Measurements from ENCODE around the gene COPS3.

COPS3 gene

DNA sequence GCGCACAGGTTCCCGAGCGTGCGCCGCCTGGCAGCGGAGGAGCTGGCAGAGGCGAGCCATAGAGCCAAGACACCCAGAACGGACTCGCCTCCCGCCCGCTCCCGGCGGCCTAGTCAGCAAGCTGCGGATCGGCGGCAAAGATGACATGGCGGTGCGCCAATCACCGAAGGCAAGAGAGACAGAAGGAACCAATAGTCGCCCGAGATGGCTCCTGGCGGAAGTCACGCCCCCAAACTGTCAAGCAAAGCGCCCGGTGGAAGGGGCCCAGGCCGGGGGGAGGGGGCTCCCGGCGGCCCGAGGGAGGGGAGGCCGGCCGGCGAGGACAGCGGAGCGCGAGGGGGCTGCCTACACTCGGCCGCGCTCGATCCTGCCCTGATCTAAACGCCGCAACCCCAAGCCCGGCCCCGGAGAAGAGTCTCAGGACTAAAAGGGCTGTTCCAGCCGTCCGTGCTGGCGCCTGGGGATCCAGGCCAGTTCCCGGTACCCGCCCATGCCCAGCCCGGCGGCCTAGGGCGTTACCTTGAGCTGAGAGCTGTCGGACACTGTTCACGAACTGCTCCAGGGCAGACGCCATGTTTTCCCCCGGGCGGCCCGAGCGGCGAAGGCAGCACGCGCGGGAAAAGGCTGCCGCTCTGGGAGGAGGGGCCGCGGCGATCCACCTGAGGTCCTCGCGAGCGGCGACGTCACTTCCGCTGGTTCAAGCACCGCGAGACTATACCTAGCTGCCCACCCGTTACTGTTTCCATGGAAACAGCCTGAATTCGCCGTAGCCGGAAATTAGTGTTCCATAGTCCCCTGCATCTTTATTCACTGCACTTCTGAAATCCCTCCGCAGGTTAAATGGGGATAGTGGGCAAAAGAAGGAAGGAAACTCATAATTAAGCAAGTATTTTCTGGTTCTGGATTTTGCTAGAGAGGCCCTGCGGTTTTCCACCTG, at the start of gene COPS3:
TSS of gene COPS3 (minus strand) at position 634 of the 937 bp plus-strand sequence. CDS start at position 574, 60 bp downstream.
- peak; percentile 97 for DNase-seq

- DNase-seq = no peak
Measured at GRCh38 chr17:17328251-17328650, 47.2 kb upstream of the COPS3 start.

GRCh38 chr17:17326275-17326875, 45.3 kb upstream of the COPS3 start:
- no peak for DNase-seq

- DNase-seq = no peak
Measured at GRCh38 chr17:17325816-17326215, 44.8 kb upstream of the COPS3 start.

GRCh38 chr17:17325228-17325627, 44.2 kb upstream of the COPS3 start:
- DNase-seq = no peak

DNA sequence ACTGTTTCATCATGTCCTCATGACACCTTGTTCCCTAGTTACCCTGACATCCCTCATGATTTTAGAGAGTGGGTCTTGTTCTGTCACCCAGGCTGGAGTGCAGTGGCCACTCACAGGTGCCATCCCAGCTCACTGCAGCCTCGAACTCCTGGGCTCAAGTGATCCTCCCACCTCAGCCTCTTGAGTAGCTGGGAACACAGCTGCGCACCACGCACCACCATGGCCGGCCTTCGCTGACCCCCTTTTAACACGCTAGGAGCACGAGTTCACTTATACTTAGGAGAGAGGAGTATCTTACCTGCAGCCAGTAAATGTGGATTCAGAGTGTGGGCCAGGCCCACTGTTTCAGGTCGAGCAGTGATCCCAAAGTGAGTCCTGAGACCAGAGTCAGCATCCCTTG, 43.6 kb upstream of the COPS3 start:
- DNase-seq = no peak

DNA sequence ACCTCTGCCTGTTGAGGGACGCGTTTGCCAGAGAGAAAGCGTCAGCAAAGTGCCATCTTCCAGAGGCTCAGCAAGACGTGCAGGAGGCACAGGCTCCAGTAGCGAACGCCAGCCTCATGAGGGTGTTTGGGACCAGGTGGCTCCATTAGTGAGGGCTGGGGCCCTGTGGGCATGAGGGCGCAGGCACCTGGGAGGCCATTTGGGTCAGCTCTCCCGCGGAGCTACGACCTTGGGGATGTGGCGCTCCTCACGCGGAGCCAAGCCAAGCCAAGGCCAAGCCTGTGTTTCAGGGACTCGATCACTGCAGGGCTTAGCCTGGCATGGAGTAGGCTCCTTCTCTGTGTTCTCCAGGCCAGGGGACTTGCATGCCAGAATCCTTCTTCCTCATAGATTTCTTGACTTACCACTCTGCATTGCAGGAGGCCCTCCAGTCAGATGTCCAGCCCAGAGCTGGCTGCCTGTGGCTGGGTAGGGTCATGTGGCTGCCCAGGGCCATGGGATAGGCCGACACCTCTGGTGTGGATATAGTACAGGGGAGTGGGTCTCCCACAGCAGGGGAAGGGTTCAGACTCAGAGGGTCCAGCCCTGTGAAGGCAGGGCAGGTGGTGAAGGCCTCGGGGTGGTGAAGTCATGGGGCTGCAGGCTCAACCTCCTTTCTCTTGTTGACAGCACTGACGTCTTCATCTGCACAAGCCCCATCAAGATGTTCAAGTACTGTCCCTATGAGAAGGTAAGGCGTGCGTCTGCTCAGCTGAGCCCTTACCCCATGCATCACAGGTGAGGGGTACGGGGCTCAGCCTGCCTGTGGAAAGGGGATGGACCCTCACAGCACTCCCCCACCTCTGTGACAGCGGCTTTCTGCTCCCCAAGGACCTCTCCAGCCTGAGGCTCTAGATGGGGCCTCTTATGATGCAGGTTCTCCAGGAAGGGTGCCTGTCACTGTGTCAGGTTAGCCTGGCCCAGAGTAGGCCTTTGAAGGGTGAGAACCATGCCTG, 41.8 kb upstream of the COPS3 start:
- DNase-seq = no peak

- no peak for DNase-seq
Measured at GRCh38 chr17:17321356-17322025, 40.4 kb upstream of the COPS3 start.

DNA sequence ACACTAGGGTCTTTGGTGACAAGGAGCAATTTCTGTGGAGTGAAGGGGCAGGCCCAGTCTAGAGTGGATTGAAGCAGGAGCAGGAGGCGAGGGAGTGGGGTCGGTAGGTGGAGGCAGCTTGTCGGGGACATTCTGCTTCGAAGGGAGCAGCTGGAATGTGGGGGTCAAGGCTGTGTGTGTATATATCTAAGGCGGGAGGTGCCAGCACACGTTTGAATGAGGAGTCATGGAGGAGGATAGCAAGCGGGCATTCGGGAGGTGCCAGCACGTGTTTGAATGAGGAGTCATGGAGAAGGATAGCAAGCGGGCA, 39.8 kb upstream of the COPS3 start:
- DNase-seq = no peak

DNA sequence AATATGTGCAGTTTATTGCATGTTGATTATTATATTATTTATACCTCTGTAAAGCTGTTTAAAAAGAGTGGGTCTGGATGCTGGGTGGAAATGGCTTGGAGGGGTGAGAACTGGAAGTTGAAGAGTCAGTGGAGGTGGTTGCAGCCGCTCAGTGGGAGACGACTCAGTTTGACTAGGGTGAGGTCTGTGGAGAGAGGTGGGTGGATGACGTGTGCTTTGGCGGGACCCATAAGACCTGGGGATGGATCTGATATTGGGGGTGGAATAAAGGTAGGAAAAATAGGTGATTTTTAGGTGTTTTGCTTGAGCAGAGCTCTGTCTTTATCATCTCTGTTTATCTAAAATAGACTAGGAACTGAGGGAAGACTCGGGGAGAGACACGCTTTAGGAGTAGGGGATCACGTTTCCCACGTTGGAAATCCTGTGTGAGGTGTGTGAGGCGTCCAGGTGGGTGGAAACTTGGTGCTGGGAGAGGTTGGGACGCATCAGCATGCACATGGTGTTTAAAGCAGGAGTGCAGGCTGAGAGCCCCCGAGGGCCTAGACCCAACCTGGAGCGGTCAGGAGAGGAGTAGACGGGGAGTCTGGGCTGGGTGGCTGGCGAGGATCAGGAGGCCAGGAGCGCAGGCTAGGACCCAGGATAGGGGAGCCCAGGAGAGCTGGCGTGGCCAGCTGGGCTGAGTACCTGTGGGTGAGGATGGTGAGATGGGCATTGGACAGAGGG, 39.3 kb upstream of the COPS3 start:
- no peak for DNase-seq

- no peak for DNase-seq
Measured at GRCh38 chr17:17315142-17315821, 34.2 kb upstream of the COPS3 start.

- DNase-seq = no peak
Measured at GRCh38 chr17:17314501-17315071, 33.5 kb upstream of the COPS3 start.

DNA sequence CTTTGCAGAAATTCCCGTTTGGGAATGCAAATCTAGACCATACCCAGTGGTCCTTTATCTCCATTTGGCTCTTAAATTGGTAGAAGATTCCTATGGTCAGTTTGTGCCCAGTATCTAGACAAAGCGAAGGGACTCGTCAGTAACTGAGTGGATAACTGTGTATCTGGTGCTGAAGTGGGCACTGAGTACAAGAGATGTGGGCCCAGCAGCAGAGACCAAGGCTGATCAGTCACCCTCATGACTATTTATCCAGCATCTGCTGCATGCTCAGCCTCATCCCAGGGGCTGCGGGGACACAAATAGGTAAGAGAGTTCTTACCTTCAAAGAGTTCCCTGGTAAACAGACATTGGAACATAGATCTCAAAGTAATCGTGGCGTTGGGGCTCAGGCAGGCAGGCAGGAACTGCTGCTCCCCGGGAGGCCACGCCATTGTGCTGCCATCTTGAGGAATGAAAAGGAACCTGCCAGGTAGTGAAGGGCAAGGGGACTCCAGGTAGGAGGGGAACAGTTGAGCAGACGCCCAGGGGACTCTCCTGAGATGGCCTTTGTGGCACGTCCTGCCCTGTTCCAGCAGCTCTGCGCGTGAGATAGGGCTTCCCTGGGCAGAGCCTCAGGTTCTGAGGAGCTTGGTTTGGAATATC, 32.4 kb upstream of the COPS3 start:
- DNase-seq = peak; percentile 73

DNA sequence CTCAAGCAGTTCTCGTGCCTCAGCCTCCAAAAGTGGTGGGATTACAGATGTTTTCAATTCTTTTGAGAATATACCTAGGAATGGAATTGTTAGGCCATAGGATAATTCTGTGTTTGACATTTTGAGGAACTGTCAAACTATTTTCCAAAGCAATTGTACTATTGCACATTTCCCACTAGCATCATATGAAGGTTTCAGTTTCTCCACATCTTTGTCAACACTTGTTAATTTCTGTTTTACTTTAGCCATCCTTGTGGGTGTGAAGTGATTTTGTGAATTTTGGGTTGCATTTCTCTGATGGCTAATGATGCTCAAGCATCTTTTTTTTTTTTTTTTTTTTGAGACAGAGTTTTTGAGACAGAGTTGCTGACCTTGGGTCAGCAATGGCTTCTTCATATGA, 28.3 kb upstream of the COPS3 start:
- no peak for DNase-seq

DNA sequence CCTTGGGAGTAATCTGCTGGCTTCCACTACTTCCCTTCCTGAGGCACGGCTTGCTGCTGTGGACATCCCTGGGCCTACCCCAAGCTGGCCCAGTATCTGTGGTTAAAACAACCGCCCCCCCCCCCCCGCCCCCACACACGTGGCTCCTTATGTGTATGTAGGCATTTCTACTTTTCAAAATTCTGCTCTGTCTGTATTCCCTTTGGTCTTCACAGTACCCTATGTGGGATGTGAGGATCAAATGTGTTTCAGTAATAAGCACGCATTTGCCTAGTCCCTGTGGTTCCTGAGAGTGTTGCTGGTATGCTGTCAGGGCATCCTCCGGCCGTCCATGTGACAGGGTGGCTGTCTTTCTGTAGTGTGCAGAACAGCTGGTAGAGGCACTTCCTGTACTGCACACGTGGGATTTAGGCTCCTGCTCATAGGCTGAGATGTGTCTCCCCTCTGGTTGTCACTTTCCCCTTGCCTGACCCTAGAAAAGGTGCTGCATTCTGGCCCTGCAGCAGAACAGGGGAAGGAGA, 24.3 kb upstream of the COPS3 start:
- peak; percentile 34 for DNase-seq

- DNase-seq = no peak
Measured at GRCh38 chr17:17304521-17304985, 23.5 kb upstream of the COPS3 start.

- DNase-seq = no peak
Measured at GRCh38 chr17:17303847-17304490, 22.9 kb upstream of the COPS3 start.

DNA sequence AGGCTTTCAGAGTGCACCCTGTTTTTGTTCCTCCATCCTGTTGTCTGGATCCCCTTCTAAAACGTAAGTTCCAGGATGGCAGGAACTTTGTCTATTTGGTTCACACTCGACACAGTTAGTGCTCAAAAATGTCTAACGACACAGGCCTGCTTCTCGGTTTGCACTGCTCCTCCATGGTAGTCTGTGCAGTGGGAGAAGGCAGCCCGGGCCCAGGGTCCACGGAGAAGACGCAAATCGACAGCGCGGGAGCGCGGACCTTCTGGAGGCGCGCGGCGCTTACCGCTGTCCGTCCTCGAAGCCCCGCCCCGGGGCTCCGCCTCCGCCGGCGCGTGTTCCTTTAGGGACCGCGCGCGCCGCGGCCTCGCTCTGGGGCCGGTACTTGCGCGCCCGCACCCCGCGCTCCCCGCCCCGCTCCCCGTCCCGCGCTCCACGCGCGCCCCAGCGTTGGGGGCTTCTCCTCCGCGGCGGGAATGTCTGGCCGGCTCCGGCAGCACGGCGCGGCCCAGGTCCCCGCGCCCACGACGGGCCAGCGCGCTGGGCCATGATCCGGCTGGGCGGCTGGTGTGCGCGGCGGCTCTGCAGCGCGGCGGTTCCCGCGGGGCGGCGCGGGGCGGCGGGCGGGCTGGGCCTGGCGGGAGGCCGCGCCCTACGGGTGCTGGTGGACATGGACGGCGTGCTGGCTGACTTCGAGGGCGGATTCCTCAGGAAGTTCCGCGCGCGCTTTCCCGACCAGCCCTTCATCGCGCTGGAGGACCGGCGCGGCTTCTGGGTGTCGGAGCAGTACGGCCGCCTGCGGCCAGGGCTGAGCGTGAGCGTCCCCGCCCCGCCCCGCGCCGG, 22.2 kb upstream of the COPS3 start, which contains the start of gene NT5M:
TSS of gene NT5M (plus strand) at position 364 of the 837 bp plus-strand sequence. CDS start at position 542, 178 bp downstream.
- peak; percentile 71 for DNase-seq

All from activated naive CD4-positive, alpha-beta T cell treated with Interleukin-2 at 50 U/mL for 16 hours (primary cell).